Endodermal cell (in vitro differentiated cells): ENCODE measurements around the gene TTC13. TPM values are rescaled to one million over a fixed set of nuclear protein-coding genes. Genes with fewer than 3 reads are reported as not detected.

Experiments
- DNase-seq: peaks from one replicate; pipeline ENCODE4 v3.0.0-alpha.2; 2017
- H3K27ac ChIP-seq: 2 replicates; pipeline ENCODE4 v1.5.1; 2013; ENCODE audit warnings: mild to moderate bottlenecking, low read depth, low read length, moderate library complexity
- H3K27me3 ChIP-seq: 2 replicates; pipeline ENCODE4 v1.6.1; 2013; ENCODE audit warnings: mild to moderate bottlenecking, low read length, moderate library complexity; ENCODE audit not compliant: insufficient read depth, control insufficient read depth, poor library complexity, severe bottlenecking
- H3K36me3 ChIP-seq: 2 replicates; pipeline ENCODE4 v1.7.0; 2013; ENCODE audit warnings: mild to moderate bottlenecking, low read length, moderate library complexity; ENCODE audit not compliant: control insufficient read depth, insufficient read depth
- H3K4me1 ChIP-seq: one replicate; pipeline ENCODE4 v1.7.0; 2013; ENCODE audit warnings: low read length; ENCODE audit not compliant: control insufficient read depth, insufficient read depth
- H3K4me3 ChIP-seq: 2 replicates; pipeline ENCODE4 v1.5.1; 2013; ENCODE audit warnings: mild to moderate bottlenecking, low read length, moderate library complexity
- H3K9ac ChIP-seq: 2 replicates; pipeline ENCODE4 v1.6.1; 2013; ENCODE audit warnings: mild to moderate bottlenecking, low read length, moderate library complexity; ENCODE audit not compliant: poor library complexity, severe bottlenecking; ENCODE audit errors: extremely low read depth
- H3K9me3 ChIP-seq: 2 replicates; pipeline ENCODE4 v1.6.1; 2013; ENCODE audit warnings: mild to moderate bottlenecking, low read length, moderate library complexity; ENCODE audit not compliant: control insufficient read depth
- H3K27ac Mint-ChIP-seq: 2 replicates; pipeline ENCODE4 v1.8.0; 2020; ENCODE audit warnings: mixed read lengths
- H3K27me3 Mint-ChIP-seq: 2 replicates; pipeline ENCODE4 v1.8.0; 2021; ENCODE audit warnings: mild to moderate bottlenecking, mixed read lengths; ENCODE audit not compliant: insufficient read depth
- H3K36me3 Mint-ChIP-seq: 2 replicates; pipeline ENCODE4 v1.8.0; 2020; ENCODE audit warnings: low read depth, mixed read lengths
- H3K4me1 Mint-ChIP-seq: 2 replicates; pipeline ENCODE4 v1.8.0; 2020; ENCODE audit warnings: mixed read lengths
- H3K4me3 Mint-ChIP-seq: 2 replicates; pipeline ENCODE4 v1.8.0; 2020; ENCODE audit warnings: mild to moderate bottlenecking, moderate library complexity, mixed read lengths
- H3K9me3 Mint-ChIP-seq: 2 replicates; pipeline ENCODE4 v1.8.0; 2020; ENCODE audit warnings: mild to moderate bottlenecking, mixed read lengths
- WGBS, 2 experiments: methylation state at CpG; one replicate each; pipeline versions ENCODE4 v1.1.5 to v1.1.7; 2013; ENCODE audit warnings: missing lambda C conversion rate in 2 of 2, mixed read lengths in 1 of 2; ENCODE audit not compliant: insufficient coverage in 1 of 2, insufficient read length in 1 of 2; 5-methylcytosine and 5-hydroxymethylcytosine counted together
- total RNA-seq, 2 donors: library from RNA; stranded (reverse); fragmentation: NEBNext Ultra II Directional in 1 of 2; extraction: Animal tissue kit (Norgen Biotek cat#: 25700) in 1 of 2; gene quantifications; 2 replicates in 1 of 2; 3 replicates in 1 of 2; pipeline ENCODE4 v1.2.1, GENCODE V29; 2021
- TF ChIP-seq, protein P1 (sequence below): fragments of 200-600 bp; sonication (generic); conservative IDR thresholded peaks from 2 replicates; pipeline ENCODE4 v1.5.0; 2021; ENCODE audit warnings: antibody characterized with exemption, mild to moderate bottlenecking

The TTC13 gene
- total RNA-seq, 2 donors from 2014 or later, result 12.4 to 14.5 TPM

DNA sequence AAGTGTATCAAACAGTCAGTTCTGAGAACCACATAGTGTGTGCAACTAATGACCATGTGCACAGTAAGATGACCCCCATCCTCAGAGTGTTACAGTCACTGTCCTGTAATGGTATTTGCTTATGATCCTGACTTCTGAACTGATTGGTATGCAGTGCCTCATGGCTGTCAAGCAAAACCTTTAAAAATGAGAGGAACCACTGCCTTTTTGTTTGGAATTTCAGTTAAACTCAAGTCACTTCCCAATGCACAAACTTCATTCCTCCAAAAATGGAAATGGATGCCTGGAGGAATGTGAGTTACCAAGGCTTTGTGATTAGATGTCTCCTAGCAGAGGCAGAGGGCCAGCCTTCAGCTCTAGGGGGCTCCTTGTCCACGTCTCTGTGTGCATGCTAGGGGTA lies 120.8 kb downstream of the TTC13 start:
- H3K4me3 Mint-ChIP-seq, result no peak overlapping the region
- no peaks in the 10 kb centered on the region for H3K27me3 Mint-ChIP-seq
- WGBS, 2 experiments, result 60 to 89% methylated on average over 1 of the region's 1 CpG
- no peak for DNase-seq
- Histone ChIP-seq H3K9me3 (peaks cover 6% of the 10 kb centered on the region), H3K4me1 (peaks cover 3% of the 10 kb centered on the region), H3K36me3 (peaks cover 36% of the 10 kb centered on the region), H3K27me3 (no peaks in the 10 kb centered on the region), H3K9ac (no peak overlapping the region), H3K27ac (peak overlapping the region; percentile 86), H3K4me3 (no peak overlapping the region)
- TF ChIP-seq, protein P1, sequence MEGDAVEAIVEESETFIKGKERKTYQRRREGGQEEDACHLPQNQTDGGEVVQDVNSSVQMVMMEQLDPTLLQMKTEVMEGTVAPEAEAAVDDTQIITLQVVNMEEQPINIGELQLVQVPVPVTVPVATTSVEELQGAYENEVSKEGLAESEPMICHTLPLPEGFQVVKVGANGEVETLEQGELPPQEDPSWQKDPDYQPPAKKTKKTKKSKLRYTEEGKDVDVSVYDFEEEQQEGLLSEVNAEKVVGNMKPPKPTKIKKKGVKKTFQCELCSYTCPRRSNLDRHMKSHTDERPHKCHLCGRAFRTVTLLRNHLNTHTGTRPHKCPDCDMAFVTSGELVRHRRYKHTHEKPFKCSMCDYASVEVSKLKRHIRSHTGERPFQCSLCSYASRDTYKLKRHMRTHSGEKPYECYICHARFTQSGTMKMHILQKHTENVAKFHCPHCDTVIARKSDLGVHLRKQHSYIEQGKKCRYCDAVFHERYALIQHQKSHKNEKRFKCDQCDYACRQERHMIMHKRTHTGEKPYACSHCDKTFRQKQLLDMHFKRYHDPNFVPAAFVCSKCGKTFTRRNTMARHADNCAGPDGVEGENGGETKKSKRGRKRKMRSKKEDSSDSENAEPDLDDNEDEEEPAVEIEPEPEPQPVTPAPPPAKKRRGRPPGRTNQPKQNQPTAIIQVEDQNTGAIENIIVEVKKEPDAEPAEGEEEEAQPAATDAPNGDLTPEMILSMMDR, result no peak
- peaks cover 40% of the 10 kb centered on the region for H3K36me3 Mint-ChIP-seq
- H3K9me3 Mint-ChIP-seq, result peaks cover 3% of the 10 kb centered on the region
- peaks cover 25% of the 10 kb centered on the region for H3K4me1 Mint-ChIP-seq
- no peak overlapping the region for H3K27ac Mint-ChIP-seq

DNA sequence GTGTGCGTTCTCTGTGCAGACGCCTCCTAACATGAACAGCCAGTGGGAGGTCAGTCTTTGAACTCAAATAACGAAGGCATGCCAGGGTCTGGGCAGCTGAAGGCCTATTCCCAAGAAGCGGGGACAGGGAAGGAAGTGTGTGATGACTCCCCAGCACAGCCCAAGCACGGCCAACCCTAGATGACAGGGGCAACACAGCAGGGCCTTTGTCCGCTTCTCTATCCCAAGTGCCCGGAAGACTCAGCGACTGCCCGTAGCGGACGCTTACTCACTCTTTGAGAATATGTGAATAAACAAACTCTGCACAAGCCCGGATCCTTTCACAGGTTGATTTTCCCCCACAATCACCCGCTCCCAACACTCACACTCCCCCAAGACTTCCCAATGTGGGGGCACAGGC lies 121.6 kb downstream of the TTC13 start:
- H3K9ac ChIP-seq, result no peak overlapping the region
- peaks cover 25% of the 10 kb centered on the region for H3K4me1 Mint-ChIP-seq
- 87 to 94% methylated on average over 3 to 13 of the region's 13 CpGs for WGBS, 2 experiments

More for the DNA sequence above, 121.6 kb downstream of the TTC13 start:
- no peak for DNase-seq
- TF ChIP-seq, protein P1, result no peak
- Mint-ChIP-seq H3K9me3 (peaks cover 4% of the 10 kb centered on the region), H3K4me3 (no peak overlapping the region), H3K27me3 (no peaks in the 10 kb centered on the region), H3K27ac (peak overlapping the region; percentile 56), H3K36me3 (peaks cover 46% of the 10 kb centered on the region)
- no peak overlapping the region for H3K4me3 ChIP-seq
- no peaks in the 10 kb centered on the region for H3K27me3 ChIP-seq
- peaks cover 3% of the 10 kb centered on the region for H3K4me1 ChIP-seq
- peaks cover 9% of the 10 kb centered on the region for H3K9me3 ChIP-seq
- peaks cover 39% of the 10 kb centered on the region for H3K36me3 ChIP-seq
- H3K27ac ChIP-seq, result peak overlapping the region; percentile 67

Other genes starting within 250 kb of the TTC13 start
- gene CAPN9, start 231.5 kb downstream of the TTC13 start, total RNA-seq, result 1 to 10 TPM; 1.1 TPM
- gene C1orf198, start 110.3 kb downstream of the TTC13 start, total RNA-seq, result 10 to 100 TPM; 37.5 to 44.8 TPM
- gene ARV1, start 233 bp upstream of the TTC13 start, total RNA-seq, result 10 to 100 TPM in 1 of 2 donors, 1 to 10 TPM in 1; 8.4 to 12.5 TPM
- gene FAM89A, start 61.4 kb upstream of the TTC13 start, total RNA-seq, result 10 to 100 TPM; 55.9 to 57.7 TPM
- under 1 TPM; 0.04 TPM for gene TRIM67, start 183.2 kb upstream of the TTC13 start, total RNA-seq